GM18499 (cell line): Measurements from ENCODE around the gene ANGPTL4.
"Not testable (repeated sequence)": the region's sequence is repeated elsewhere in the genome, so short reads cannot be mapped to it uniquely, and the experiment has no call there.

Experiments used
- ATAC-seq: cut with Tn5 transposase; IDR thresholded peaks from one replicate; pipeline ENCODE4 v1.9.1; 2021; ENCODE audit warnings: moderate number of reproducible peaks; ENCODE audit not compliant: insufficient read depth, unreplicated experiment

ANGPTL4 gene

GRCh38 chr19:8363803-8364771, at the start of gene ANGPTL4:
Gene ANGPTL4, plus strand, starts transcription at chr19:8364155. Its CDS starts 167 bp downstream, at chr19:8364322.
- no peak for ATAC-seq

GRCh38 chr19:8314981-8315640, 48.8 kb upstream of the ANGPTL4 start:
- not testable (repeated sequence) for ATAC-seq

GRCh38 chr19:8316351-8317125, 47.4 kb upstream of the ANGPTL4 start:
- no peak for ATAC-seq

- not testable (repeated sequence) for ATAC-seq
These were observed 45.1 kb upstream of the ANGPTL4 start for GRCh38 chr19:8318835-8319234.

- ATAC-seq = no peak
These were observed 44.0 kb upstream of the ANGPTL4 start for GRCh38 chr19:8319807-8320520.

- no peak for ATAC-seq
These were observed 43.3 kb upstream of the ANGPTL4 start for GRCh38 chr19:8320564-8321066.

- no peak for ATAC-seq
These were observed 42.6 kb upstream of the ANGPTL4 start, which contains the start of the genes NDUFA7 and RPS28 for GRCh38 chr19:8321067-8321985. Gene NDUFA7, minus strand, starts transcription at chr19:8321375. Its CDS starts 17 bp downstream, at chr19:8321358. Gene RPS28, plus strand, starts transcription at chr19:8321496. Its CDS starts 35 bp downstream, at chr19:8321531.

GRCh38 chr19:8321986-8322637, 41.8 kb upstream of the ANGPTL4 start:
- ATAC-seq = no peak

- no peak for ATAC-seq
These were observed 41.3 kb upstream of the ANGPTL4 start for GRCh38 chr19:8322638-8322997.

GRCh38 chr19:8323781-8324185, 40.2 kb upstream of the ANGPTL4 start:
- no peak for ATAC-seq

GRCh38 chr19:8324186-8325050, 39.5 kb upstream of the ANGPTL4 start:
- no peak for ATAC-seq

GRCh38 chr19:8325454-8325853, 38.5 kb upstream of the ANGPTL4 start:
- no peak for ATAC-seq

GRCh38 chr19:8329996-8330395, 34.0 kb upstream of the ANGPTL4 start:
- no peak for ATAC-seq

- ATAC-seq = no peak
These were observed 32.6 kb upstream of the ANGPTL4 start for GRCh38 chr19:8331263-8331845.

GRCh38 chr19:8332976-8333766, 30.8 kb upstream of the ANGPTL4 start:
- ATAC-seq = no peak
